ENCODE results near the gene TMEM178B.

Gene TMEM178B

DNA sequence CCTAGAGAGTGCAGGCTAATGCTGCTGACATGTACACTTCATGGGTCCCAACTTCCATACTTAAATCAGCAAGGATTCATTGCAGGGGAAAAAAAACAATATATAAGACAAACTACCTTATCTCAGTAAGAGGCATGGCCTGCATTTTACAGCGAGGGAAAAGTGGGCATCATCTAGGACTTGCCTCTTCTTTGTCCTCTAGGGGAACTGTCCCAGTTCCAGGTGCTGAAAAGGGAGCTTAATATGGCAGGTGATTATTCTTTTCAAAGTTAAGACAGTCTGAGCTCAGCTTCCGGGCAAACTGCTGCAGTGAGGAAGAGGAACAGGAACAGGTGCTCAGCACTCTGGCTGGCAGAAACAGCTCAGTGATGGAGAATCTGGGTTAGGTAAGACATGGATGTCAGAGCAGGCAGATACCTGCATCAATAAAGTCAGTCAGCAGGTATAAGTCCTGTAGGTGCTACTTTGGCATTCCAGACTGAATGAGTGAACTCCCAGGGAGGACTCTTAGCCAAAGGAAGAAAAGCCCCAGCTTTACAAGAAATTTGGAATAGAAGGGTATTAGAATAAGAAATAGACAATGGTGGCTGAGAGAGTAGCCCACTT is 147.2 kb downstream of the TMEM178B start:
- no peak for DNase-seq (ENCODE audit: low read depth in 3 of 3)

DNA sequence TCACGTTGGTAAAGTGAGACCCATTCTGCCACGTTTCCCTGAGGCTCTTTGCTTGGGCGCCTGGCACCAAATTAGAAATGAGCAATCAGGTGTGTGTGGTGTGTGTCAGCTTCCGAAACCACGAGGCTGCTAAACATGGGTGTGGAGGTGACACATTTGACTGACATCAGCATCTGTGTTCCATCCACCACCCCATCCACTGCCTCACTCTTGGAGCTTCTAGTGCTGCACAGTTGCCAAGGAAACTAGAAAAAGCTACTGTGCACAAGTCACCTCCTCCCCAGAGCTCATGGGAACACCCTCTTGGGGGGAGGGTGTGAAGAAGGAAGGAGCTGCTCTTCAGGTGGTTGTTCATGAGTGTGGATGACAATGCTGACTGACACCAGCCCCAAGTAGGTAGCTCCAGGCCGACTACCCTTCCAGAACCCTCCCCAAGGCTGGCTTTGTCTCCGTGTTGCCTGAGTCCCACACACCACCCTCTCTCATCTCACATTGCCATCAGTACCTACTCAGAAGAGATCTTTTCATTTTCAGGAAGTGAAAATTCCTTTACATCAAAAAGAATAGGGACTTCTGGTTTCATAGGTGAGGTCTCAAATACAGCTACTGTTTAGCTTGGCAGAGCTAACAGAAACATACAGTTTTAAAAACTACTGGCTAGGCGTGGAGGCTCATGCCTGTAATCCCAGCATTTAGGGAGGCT is 152.2 kb downstream of the TMEM178B start:
- DNase-seq (ENCODE audit: low read depth in 3 of 3): no peak

DNA sequence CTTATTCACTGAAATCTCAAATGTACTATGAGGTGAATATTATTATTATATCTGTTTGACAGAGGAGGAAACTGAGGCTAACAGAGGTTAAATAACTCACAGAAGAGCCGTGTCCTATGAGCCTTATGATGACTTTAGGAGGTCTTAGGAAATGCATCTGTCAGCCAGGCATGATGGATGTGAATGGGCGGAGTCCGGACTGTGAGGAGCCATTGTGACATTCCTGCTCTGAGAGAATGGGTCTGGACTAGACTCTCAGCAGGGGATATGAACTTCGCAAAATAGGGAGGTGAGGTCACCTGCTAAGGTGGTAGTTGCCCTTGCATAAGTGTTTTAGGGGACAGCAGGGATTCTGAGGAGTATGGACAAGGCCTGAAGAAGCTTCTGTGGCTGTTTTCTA is 153.6 kb downstream of the TMEM178B start:
- DNase-seq (ENCODE audit: low read depth in 3 of 3): no peak

DNA sequence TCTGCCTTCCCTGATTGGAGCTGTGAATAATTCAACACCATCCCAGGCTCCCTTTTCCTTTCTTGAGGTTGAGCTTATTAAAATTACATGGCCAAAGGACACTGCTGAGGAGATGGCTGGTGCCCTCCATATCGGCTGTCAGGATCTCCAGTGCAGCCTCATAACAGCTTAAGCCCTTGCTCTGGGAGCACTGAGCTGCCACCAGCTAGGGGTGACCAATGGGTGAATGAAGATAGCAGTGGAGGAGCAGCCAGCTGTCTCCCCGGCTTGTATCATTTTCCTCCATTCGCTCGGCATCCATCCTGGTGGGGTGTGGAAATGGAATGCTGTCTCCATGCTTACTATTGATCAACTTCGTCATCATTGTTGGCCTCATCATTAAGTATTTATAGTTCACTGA is 154.6 kb downstream of the TMEM178B start:
- DNase-seq (ENCODE audit: low read depth in 3 of 3): no peak

DNA sequence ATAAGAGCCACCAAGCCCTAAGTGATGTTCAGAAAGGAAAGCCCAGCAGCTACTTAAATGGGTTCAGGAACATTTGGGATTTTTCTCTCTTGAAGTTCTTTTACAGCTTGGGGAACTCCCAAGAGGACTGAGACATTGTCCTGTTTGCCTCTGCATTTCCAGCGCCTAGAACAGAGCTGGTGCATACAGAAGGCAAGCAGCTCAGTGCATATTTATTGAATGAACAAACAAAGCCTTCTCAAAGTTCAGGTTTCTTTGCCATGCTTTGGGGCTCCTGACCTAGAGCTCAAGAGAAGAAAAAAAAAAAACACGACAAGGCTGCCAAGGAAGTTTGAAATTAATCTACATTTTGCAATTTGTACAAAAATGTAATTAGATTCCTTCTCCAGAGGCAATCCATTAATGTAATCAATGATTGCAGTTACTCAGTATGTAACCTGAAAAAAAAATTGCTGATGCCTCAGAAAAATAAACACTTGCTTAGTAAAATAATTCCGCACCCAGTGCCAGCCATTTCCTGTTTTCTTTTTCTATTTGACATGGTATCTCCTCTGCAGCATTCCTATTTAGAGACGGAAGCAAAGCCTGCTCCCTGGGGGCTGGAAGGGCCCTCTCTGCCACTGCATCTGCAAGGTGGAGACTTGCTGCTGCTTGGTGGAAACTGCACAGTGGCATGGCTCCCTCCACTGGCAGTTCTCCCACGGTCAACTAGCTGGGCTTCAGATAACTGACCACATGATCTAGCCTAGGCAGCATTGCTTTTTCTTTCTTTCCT is 157.3 kb downstream of the TMEM178B start:
- DNase-seq (ENCODE audit: low read depth in 3 of 3): no peak

DNA sequence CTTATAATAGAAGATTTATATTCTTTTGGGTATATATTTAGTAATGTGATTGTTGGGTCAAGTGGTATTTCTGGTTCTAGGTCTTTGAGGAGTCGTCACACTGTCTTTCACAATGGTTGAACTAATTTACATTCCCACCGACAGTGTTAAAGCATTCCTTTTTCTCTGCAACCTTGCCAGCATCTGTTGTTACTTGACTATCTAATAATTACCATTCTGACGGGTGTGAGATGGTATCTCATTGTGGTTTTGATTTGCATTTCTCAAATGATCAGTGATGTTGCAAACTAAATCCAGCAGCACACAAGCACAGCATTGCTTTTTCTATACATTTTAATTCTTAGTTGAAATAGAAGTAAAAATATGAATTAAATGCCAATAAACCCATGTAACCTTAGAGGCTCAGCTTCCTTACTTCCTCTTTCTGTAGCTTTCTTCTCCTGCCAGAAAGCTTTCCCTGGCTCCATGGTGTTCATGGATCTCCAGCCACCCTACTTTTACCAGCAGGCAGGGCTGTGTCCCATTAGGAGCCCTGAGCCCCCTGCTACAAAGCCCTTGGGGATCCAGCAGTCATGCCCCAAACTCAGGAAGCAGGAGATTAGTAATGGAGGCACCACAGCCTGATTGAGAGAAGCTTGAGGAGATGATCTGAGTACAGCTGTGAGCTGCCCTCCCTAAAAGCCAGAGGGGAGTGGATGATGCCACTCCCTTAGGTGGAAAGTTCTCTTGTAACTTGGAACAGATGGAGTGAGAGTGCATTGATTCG is 158.6 kb downstream of the TMEM178B start:
- DNase-seq (ENCODE audit: low read depth in 3 of 3): no peak

DNA sequence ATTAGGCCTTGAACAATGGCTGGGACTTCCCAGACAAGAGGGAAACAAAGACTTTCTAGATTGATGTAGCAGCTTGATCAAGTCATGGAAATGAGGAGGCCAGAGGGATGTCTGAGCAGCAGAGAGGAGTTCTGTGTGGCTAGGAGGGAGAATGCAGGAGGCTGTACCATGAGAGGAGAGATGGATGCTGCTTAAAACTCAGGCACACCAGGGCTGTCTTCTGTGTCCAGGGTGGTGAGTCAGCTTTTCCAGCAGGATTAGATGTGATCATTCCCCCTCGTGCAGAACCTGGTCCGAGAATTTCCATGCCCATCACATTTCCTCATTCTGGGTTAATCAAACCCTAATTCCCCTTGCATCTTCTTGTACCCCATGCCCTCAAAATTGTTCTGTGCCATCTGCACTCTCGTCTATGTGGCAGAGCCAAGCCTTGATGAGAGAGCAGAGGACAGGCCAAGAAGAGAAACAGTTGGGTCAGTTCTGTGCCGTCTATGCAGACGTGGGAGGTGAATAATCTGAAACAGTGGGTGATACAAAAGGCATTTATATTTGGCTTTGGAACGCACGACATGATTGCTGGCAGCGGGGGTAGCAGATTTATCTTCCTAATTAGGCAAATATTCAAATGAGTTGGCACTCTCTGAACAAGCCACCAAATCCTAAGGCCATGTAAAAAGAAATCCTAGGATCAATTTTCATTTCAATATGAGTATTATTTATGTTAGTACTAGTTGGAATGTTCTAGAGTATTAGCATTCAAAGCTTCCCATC is 160.7 kb downstream of the TMEM178B start:
- no peak for DNase-seq (ENCODE audit: low read depth in 3 of 3)

DNA sequence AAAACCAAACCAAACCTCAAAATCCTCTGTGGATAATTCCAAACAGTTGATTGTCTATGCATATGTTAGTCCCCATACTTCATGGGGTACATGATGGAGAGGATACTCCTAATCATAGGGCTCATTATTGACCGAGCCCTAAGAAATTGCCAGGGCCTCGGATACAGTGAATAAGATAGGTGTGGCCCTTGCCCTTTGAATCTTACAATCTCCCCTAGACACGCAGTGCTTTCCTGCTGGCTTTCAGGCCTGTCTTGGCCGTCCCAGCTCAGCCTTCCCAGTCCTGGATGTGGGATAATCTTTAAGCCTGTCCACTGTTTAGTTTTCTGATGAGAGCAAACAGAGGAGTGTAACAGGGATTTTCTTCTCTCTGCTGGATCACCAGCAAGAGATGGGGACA is 161.8 kb downstream of the TMEM178B start:
- DNase-seq (ENCODE audit: low read depth in 3 of 3): no peak

DNA sequence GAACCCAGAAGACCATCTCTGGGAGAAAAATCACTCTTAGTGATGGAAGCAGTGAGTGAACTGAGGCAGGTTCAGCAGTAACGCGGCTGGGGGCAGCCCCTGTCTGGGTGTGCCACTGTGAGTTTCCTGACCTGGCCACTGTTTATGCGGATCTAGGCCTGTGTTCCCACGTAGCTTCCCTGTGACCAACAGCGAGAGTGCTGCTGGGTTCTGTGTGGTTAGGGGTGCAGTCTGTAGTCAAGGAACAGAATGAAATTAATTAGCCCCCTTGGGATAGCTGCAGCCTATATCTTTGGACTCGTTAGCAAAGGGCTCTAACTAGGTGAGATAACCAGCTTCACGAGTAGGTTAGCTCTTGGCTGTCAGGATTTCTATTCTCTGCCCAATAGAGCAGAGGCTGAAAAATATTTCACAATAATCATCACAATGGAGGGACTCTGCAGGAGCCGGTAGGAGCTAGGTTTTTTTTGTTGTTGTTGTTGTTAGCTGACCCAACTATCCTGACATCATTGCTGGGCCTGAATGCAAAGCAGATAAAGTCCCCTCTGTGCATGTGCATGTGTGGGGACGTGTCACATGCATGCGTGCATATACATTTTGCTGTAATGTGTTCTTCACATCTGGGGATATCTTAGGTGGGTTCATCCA is 164.9 kb downstream of the TMEM178B start:
- DNase-seq (ENCODE audit: low read depth in 3 of 3): no peak

DNA sequence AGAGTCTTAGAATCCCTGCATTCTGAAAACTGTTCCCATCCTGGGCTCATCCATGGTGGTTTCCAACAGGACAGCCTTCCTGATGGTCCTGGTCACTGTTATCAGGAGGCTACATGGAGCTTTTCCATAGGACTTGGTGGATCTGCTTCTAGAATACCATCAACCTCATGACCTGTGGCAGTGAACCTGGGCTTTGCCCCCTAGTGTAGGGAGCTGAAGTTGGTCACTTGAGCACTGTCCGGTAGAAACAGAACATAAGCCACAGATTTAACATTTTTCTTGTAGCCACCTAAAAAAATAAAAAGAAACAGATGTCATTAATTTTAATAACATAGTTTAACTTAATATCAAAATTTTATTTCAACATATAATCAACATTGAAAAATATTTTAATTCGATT is 165.8 kb downstream of the TMEM178B start:
- no peak for DNase-seq (ENCODE audit: low read depth in 3 of 3)

DNA sequence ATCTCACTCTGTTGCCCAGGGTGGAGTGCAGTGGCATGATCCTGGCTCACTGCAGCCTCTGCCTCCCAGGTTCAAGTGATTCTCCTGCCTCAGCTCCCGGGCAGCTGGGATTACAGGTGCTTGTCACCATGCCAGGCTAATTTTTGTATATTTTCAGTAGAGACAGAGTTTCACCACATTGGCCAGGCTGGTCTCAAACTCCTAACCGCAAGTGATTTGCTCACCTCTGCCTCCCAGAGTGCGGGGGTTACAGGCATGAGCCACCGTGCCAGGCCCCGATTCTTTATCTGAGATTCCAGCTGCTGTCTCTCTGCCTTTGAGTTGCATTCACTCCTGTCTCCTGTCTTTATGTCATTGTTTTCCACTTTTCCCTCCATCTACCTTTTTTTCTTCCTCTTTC is 168.7 kb downstream of the TMEM178B start:
- no peak for DNase-seq (ENCODE audit: low read depth in 3 of 3)

DNA sequence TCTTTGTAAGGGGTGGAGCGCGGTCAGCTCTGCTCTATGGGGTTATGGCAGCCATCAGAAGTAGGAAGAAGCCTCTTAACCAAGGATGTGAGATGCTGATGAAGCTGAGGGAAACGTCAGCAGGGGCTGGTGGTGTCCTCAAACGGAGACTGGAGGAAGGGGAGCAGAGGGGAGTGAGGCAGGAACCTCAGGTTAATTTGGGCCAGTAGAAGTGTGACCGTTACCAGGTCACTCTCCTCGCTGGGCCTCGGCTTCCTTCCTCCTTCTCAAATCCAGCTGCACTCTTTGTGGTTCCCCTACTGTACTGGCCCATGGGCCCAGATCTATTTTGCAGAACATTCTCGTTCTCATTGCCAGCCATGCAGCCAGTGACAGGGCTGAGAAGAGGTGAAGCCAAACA is 169.5 kb downstream of the TMEM178B start:
- no peak for DNase-seq (ENCODE audit: low read depth in 3 of 3)

DNA sequence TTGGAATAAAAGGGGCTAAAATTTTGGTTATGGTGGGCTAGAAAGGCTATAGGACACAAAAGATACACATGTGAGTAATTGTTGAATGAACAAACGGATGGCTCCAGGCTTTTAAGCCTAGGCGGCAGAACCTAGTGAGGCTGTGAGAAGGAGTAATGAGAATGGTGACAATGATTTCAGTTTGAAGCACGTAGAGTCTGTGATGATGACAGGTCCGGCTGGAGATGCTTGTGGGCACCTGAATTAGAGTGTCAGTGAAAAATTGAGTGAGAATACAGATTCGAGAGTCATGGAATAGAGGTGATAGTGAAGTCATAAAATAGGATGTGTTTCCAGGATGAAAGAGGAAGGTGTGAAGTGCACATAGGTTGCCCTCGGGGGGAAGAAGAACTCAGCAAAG is 170.6 kb downstream of the TMEM178B start:
- DNase-seq (ENCODE audit: low read depth in 3 of 3): no peak

DNA sequence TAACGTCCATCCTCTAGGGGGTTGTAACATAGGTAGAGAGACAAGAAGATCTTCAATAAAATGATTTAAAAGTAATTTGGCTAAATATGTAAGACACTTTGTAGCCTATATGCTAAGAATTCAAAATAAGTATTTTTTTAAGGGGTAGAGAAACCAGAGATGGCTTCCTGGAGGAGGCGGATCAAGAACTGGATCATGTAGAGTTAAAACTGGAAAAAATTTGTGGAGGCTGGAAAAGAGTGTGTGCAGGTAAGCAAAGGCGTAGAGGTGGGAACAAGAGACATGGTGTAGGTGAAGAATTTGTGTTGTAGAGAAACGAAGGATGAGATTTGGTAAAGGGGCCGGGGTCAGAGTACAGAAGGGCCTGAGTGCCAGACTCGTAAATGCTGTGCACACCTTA is 172.6 kb downstream of the TMEM178B start:
- no peak for DNase-seq (ENCODE audit: low read depth in 3 of 3)

DNA sequence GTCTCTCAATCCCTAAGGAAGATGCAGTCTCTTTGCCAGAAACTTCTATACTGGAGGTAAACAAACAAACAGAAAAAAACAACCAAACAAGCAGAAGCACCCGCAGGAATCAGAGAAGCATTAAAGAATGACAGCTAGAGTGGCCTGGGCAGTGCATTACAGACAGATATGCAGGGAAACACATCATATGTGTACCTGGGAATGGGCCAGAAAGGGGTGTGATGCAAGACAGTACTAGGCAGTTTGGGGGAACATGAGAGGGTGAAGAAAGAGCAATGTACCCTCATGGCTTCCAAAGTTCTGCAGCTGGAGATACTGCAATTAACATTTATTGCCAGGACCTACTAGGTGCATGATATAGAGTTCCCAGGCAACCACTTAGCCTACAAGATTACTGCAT is 177.3 kb downstream of the TMEM178B start:
- DNase-seq (ENCODE audit: low read depth in 3 of 3): no peak

DNA sequence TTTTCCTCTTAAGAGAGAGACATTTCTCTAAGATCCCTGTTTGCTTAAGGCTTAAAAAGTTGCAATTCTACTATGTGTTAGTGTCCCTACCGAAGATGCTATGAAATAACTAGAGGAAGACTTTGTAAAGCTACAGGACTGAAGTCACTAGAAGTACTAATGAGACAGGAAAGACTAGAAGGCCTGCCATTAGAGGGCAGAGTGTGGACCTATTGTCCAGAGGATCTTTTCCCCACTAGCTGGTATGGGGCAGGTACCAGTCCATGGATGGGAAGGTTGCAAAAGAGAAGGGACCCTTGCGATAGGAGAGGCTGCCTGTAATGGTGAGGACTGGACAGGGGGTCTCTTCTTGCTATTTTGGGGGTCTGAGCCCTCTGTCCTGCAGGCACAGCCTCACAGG is 178.1 kb downstream of the TMEM178B start:
- DNase-seq (ENCODE audit: low read depth in 3 of 3): no peak

DNA sequence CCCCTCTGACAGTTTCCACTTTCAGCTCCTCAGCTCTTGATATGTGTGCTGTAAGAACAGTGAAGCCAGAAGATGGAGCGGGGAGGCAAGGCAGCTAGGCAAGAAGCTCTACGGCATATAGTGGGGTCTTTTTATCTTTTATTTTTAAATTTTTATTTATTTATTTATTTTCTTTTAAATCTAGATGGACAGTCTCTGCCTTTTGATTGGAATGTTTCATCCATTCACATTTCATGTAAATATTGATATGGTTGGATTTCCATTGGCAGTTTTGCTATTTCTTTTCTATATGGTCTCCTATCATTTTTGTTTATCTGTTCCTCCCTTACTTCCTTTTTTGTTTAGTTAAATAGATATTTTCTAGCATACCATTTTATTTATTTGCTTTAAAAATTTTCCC is 183.7 kb downstream of the TMEM178B start:
- no peak for DNase-seq (ENCODE audit: low read depth in 3 of 3)

DNA sequence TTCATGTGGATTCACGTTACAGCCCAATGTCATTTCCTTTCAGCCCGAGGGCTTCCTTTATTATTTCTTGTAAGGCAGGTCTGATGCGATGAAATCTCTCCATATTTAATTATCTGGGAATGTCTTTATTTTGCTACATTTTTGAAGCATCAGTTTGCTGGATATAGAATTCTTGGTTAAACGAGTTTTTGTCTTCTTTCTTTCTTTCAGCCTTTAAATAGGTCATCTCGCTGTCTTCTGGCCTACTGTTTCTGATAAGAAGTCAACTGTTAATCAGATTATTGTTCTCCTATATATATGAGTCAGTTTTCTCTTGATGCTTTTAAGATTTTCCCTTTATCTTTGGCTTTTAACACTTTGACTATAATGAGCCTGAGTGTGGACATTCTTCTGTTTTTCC is 184.7 kb downstream of the TMEM178B start:
- no peak for DNase-seq (ENCODE audit: low read depth in 3 of 3)

DNA sequence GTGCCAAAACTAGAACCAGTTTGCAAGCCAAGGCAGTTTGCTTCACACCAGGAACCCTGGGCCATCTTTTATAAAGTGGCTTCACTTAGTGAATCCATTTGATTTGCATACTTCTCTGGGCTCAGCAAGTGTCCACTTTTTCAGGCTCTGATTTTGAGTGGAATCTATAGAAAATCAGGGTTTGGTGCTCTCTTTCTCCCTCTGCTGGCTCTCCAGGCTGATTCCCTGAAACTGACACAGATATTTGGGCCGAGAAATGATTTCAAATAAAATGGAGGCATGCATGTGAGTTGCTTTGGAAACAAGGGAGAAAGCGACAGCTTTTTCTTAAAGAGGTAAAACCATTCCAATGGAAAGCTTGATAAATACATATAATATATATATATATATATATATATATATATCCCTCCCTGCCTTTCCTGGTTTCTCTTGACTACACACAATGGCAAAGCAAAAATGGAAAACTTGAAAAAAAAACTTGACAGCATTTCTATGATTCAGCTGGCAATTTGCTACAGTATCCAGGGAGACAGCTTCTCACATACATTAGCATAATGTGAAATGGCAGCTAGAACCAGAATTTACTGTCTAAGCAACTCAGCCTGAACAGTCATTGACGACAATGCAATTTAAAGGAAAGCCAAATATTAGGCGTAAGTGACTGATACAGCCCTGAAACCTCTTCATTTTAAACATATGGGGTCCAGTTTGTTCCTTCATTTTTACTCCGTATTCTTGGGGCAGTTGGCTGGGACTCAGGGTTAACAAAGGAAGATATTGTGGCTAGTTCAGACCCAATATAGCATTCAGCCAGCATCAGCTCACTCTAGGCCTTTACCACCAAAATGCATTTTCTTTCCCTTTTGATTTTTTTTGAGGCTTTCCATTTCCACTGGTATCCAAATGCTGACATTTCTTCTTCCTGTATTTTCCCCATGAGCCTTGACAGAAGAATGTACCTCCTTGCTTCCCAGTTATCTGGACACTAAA is 188.5 kb downstream of the TMEM178B start:
- DNase-seq (ENCODE audit: low read depth in 3 of 3): no peak

DNA sequence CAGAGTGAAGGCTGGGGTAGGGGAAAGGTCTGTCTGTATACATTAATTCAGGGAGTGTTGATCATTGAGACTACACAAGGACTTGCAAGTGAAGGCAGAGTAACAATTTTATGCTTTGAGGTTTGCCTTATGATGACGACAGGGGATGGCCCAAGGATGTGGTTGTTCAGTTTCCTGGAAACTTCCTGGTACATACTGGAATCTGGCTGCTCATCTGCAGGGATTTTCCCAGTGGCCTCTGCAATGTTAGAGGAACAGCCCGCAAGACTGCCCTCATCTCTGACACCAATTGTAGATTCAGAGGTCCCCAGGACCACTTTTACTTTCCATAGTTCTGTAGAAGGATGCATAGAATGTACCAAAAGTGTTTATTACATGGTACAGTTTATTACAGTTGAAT is 189.6 kb downstream of the TMEM178B start:
- DNase-seq (ENCODE audit: low read depth in 3 of 3): no peak

Data from stimulated activated CD4-positive, alpha-beta T cell treated with anti-CD3 and anti-CD28 coated beads, TNF-alpha, amount 100 ng/mL, for 48 hours (primary cell).